HEK293 (cell line): ENCODE data around the gene MPO.

Source experiments
- CTCF ChIA-PET: fragments of 350-600 bp; formaldehyde crosslinking; extraction: SDS; loops from one replicate; lab custom pipeline; 2021; ENCODE audit warnings: antibody characterized with exemption; lab: Yijun Ruan, JAX
- POLR2A ChIA-PET: fragments of 300-600 bp; formaldehyde crosslinking; extraction: SDS; loops from one replicate; lab custom pipeline; 2020; ENCODE audit warnings: antibody characterized with exemption, inconsistent platforms; lab: Yijun Ruan, JAX
- H3K27ac ChIP-seq: fragments of 200-500 bp; sonication (Bioruptor generic); 2 replicates; pipeline ENCODE4 v1.5.1; 2014; ENCODE audit warnings: low read depth, low read length, control low read depth, inconsistent platforms; ENCODE audit errors: extremely low read depth
- H3K36me3 ChIP-seq, 2 experiments: fragments of 200-500 bp in 1 of 2; sonication (Bioruptor generic) in 1 of 2; 1 replicate in 1 of 2; 2 replicates in 1 of 2; pipeline ENCODE4 v1.5.1; 2014 to 2017; ENCODE audit warnings: inconsistent platforms in 2 of 2, low read length in 2 of 2; ENCODE audit not compliant: control insufficient read depth in 2 of 2, insufficient read depth in 1 of 2
- H3K4me1 ChIP-seq: fragments of 200-500 bp; sonication (Bioruptor generic); 2 replicates; pipeline ENCODE4 v1.5.1; 2014; ENCODE audit warnings: mild to moderate bottlenecking, low read length, inconsistent platforms; ENCODE audit not compliant: control insufficient read depth, insufficient read depth
- H3K4me3 ChIP-seq: 2 replicates; pipeline ENCODE4 v1.5.1; 2011; ENCODE audit warnings: low read depth, mild to moderate bottlenecking, control low read depth, low read length, moderate library complexity
- H3K9me3 ChIP-seq: fragments of 200-500 bp; sonication (Bioruptor generic); 2 replicates; pipeline ENCODE4 v1.5.1; 2014; ENCODE audit warnings: low read depth, low read length, inconsistent platforms; ENCODE audit not compliant: control insufficient read depth, insufficient read depth
- HIC1 ChIP-seq: fragments of 450-650 bp; formaldehyde crosslinking; IDR thresholded peaks from 2 replicates; pipeline ENCODE4 v1.5.1; 2016; ENCODE audit warnings: missing biosample characterization, missing genetic modification characterization
- OVOL3 ChIP-seq: fragments of 450-650 bp; formaldehyde crosslinking; IDR thresholded peaks from 2 replicates; pipeline ENCODE4 v1.5.1; 2016; ENCODE audit warnings: missing biosample characterization, missing genetic modification characterization
- REPIN1 ChIP-seq: fragments of 450-650 bp; formaldehyde crosslinking; IDR thresholded peaks from 2 replicates; pipeline ENCODE4 v1.5.1; 2017; ENCODE audit warnings: missing biosample characterization, missing genetic modification characterization, low read depth
- SETDB1 ChIP-seq: IDR thresholded peaks from one replicate; pipeline ENCODE4 v1.6.1; 2017; ENCODE audit warnings: mild to moderate bottlenecking, low read length, moderate library complexity, mixed read lengths; ENCODE audit not compliant: insufficient read length
- ZFP41 ChIP-seq: fragments of 450-650 bp; formaldehyde crosslinking; IDR thresholded peaks from 2 replicates; pipeline ENCODE4 v1.5.1; 2016; ENCODE audit warnings: missing biosample characterization, missing genetic modification characterization, borderline replicate concordance
- ZNF138 ChIP-seq: fragments of 450-650 bp; formaldehyde crosslinking; IDR thresholded peaks from 2 replicates; pipeline ENCODE4 v1.5.1; 2016; ENCODE audit warnings: missing biosample characterization, missing genetic modification characterization, borderline replicate concordance
- ZNF341 ChIP-seq: fragments of 450-650 bp; formaldehyde crosslinking; IDR thresholded peaks from 2 replicates; pipeline ENCODE4; 2016; ENCODE audit warnings: low read depth, missing biosample characterization, missing genetic modification characterization
- ZNF362 ChIP-seq: fragments of 450-650 bp; formaldehyde crosslinking; IDR thresholded peaks from 2 replicates; pipeline ENCODE4 v1.5.1; 2016; ENCODE audit warnings: missing biosample characterization, missing genetic modification characterization
- ZNF404 ChIP-seq: fragments of 450-650 bp; formaldehyde crosslinking; IDR thresholded peaks from 2 replicates; pipeline ENCODE4 v1.5.1; 2017; ENCODE audit warnings: missing biosample characterization, missing genetic modification characterization
- ZNF501 ChIP-seq: fragments of 450-650 bp; formaldehyde crosslinking; IDR thresholded peaks from 2 replicates; pipeline ENCODE4 v1.5.1; 2016; ENCODE audit warnings: missing biosample characterization, missing genetic modification characterization
- ZNF513 ChIP-seq: fragments of 450-650 bp; IDR thresholded peaks from 2 replicates; pipeline ENCODE4 v1.5.1; 2018; ENCODE audit warnings: missing biosample characterization, missing genetic modification characterization
- ZNF521 ChIP-seq: fragments of 450-650 bp; formaldehyde crosslinking; IDR thresholded peaks from 2 replicates; pipeline ENCODE4 v1.5.1; 2017; ENCODE audit warnings: missing biosample characterization, mild to moderate bottlenecking, missing genetic modification characterization
- ZNF529 ChIP-seq: fragments of 450-650 bp; formaldehyde crosslinking; IDR thresholded peaks from 2 replicates; pipeline ENCODE4 v1.5.1; 2017; ENCODE audit warnings: missing genetic modification characterization, missing biosample characterization; ENCODE audit not compliant: insufficient replicate concordance
- ZNF639 ChIP-seq: fragments of 450-650 bp; formaldehyde crosslinking; IDR thresholded peaks from 2 replicates; pipeline ENCODE4 v1.5.1; 2016; ENCODE audit warnings: missing biosample characterization, missing genetic modification characterization
- ZNF704 ChIP-seq: fragments of 450-650 bp; formaldehyde crosslinking; IDR thresholded peaks from 2 replicates; pipeline ENCODE4 v1.5.1; 2016; ENCODE audit warnings: missing biosample characterization, missing genetic modification characterization
- ZNF792 ChIP-seq: fragments of 450-650 bp; formaldehyde crosslinking; IDR thresholded peaks from 2 replicates; pipeline ENCODE4 v1.5.1; 2016; ENCODE audit warnings: missing biosample characterization, missing genetic modification characterization
- ZXDB ChIP-seq: fragments of 450-650 bp; formaldehyde crosslinking; IDR thresholded peaks from 2 replicates; pipeline ENCODE4 v1.5.1; 2016; ENCODE audit warnings: missing biosample characterization, missing genetic modification characterization

MPO gene

GRCh38 chr17:58302919-58303585 lies 22.3 kb upstream of the MPO start:
- H3K9me3 ChIP-seq, result no peaks in the 10 kb centered on the region
- H3K27ac ChIP-seq, result no peak overlapping the region
- POLR2A ChIA-PET, result no interaction called here
- no peak overlapping the region for H3K4me3 ChIP-seq
- H3K36me3 ChIP-seq, result no peaks in the 10 kb centered on the region
- CTCF ChIA-PET, result interaction anchor here (0.6 to 4.7 kb wide), 11 partner anchors 9 to 170 kb away, joined by 3 to 50 read pairs (median 6); no protein-coding TSS in a partner anchor
- TF ChIP-seq SETDB1 (no peak), ZNF521 (tag by site-specific recombination) (no peak), ZNF704 (no peak), ZNF513 (tag by site-specific recombination) (no peak), REPIN1 (no peak), ZFP41 (tag by site-specific recombination) (no peak), ZNF501 (tag by site-specific recombination) (no peak), ZNF341 (no peak), ZNF404 (tag by site-specific recombination) (no peak), OVOL3 (no peak), ZNF792 (tag by site-specific recombination) (no peak)
- H3K4me1 ChIP-seq, result no peaks in the 10 kb centered on the region

GRCh38 chr17:58302171-58302918 lies 21.6 kb upstream of the MPO start:
- H3K4me3 ChIP-seq, result no peak overlapping the region
- no peaks in the 10 kb centered on the region for H3K4me1 ChIP-seq
- CTCF ChIA-PET, result interaction anchor here (0.7 to 4.7 kb wide), 6 partner anchors 10 to 170 kb away, joined by 3 to 50 read pairs (median 15); no protein-coding TSS in a partner anchor
- POLR2A ChIA-PET, result no interaction called here
- H3K36me3 ChIP-seq, result no peaks in the 10 kb centered on the region
- H3K9me3 ChIP-seq, result no peaks in the 10 kb centered on the region
- no peak overlapping the region for H3K27ac ChIP-seq
- TF ChIP-seq ZXDB, result no peak
- no peak for TF ChIP-seq ZNF639 (tag by site-specific recombination)
- no peak for TF ChIP-seq ZNF529 (tag by site-specific recombination)
- TF ChIP-seq HIC1 (tag by site-specific recombination), result no peak
- TF ChIP-seq ZNF138 (tag by site-specific recombination), result no peak
- TF ChIP-seq ZNF362, result no peak
